HG03103 (cell line): ENCODE results near the gene ALG1.
"Not testable (repeated sequence)": the region's sequence is repeated elsewhere in the genome, so short reads cannot be mapped to it uniquely, and the experiment has no call there.

Experiments
- ATAC-seq: cut with Tn5 transposase; IDR thresholded peaks from one replicate; pipeline ENCODE4 v1.9.1; 2021; ENCODE audit warnings: low read depth; ENCODE audit not compliant: unreplicated experiment

The ALG1 gene

GRCh38 chr16:5044011-5044540 is 27.6 kb upstream of the ALG1 start:
- no peak for ATAC-seq

GRCh38 chr16:5044581-5044980 is 27.1 kb upstream of the ALG1 start:
- ATAC-seq, result not testable (repeated sequence)

DNA sequence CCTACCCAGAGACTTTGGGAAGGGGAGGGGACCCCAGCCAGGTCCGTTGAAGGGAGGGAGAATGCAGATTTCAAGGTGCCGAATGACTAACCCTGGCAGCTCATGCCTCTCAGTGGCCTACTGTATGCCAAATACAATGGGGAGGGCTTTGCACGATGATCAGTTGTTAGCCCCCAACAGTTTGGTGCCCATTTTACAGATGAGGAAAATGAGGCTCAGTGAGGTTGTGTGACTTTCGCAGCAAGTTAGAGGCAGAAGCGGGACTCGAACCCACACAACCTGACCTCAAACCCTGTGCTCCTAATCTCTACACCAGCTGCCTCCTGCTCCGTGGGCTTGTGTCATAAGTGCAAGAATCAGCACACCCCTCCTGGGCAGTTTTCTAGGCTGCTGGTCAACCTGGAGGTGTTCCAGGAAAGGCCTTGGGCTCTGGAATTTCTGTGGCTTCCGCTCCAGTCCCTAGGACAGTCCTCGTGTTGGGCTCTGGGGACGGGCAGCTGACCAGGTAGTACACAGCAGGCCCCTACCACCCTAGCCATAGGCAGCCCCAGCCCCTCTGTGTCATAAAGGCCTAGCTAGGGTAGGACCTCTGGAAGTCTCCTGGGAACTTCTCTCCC is 26.0 kb upstream of the ALG1 start:
- ATAC-seq, result no peak

GRCh38 chr16:5046914-5047313 is 24.7 kb upstream of the ALG1 start:
- ATAC-seq, result no peak

- ATAC-seq, result no peak
Measured at GRCh38 chr16:5054876-5055865, 16.5 kb upstream of the ALG1 start.

DNA sequence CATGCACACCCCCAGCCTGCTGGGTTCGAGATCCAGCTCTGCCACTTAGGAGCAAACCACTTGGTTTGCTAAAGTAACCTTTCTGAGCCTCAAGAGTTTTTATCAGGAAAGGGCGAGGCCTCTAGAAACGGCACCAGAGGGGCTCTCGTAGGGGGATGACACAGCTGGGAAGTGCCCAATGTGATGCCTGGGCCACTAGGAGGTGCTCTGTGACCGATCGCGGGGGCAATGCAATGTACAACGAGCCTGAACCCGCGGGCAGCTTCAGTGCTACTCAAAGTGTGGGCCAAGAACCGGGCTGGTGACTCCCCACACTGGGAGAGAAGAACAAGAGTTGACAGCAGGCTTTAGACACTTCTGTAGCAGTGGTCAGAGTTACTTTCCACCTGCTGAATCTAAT is 15.3 kb upstream of the ALG1 start:
- peak; percentile 63 for ATAC-seq

DNA sequence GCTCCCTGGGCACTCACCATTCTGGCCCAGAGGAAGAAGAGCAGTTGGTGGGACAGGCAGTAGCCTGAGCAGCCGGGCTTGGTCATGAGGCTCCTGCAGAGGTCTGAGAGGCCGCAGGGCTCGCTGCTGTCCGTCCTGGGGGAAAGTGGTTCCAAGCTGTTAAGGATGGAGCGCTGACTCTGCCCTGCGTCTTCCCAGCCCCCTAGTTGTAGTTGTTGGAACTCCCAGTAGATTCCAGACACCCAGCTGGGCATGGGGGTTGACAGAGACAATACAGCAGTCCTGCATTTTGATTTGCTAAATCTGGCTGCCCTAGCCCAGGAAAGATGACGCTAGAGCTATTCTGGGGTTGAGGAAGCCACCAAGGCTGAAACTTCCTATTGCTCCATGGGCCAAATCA is 13.2 kb upstream of the ALG1 start:
- ATAC-seq, result no peak

DNA sequence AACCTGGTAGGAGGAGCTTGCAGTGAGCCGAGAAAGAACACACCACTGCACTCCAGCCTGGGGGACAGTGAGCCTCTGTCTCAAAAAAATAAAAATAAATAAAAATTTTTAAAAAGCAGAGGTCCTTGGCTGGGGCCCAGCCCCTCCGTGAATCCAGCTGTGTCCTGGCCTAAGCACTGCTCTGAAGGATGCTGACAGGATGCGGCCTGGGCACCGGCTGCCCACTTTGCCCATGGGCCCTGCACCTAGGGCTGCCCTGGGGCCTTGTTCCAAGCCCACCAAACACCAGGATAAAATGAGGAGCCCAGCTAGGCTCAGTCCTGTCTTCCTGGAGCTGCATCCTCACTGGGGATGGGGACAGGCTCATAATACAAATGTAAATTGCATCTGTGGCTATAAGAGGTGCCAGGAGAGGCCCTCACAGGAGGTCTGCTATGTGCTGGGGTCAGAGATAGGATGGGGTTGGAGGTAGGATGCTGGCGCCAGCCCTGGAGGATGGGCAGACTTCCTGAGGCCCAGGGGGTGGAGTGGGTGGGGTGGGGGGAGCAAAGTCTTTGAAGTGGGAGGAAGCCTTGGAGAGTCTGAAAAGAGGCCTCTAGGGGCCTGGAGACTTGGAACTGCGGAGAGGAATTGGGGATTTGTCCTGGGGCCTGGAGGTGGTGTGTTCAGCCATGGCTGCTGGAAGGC is 12.1 kb upstream of the ALG1 start:
- no peak for ATAC-seq

GRCh38 chr16:5060073-5060641 is 11.5 kb upstream of the ALG1 start:
- ATAC-seq, result no peak

DNA sequence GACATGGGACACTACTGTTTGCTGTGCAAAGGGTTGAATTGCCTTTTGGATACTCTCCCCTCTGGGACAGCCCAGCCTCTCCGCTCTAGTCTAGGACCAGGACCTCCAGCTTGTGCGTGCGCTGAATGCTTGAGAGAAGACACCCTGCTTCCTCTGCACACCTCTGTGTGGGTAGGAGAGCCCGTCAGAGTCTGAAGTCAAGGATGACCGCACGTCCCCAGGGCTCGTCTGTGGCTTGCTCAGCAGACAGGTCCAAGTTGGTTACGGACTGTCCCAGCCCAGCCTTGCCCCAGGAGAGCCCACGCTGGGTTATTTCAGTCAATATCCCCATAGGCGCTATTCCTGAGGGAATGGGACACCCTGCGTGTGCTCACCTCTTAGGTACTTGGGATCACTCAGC is 9.6 kb upstream of the ALG1 start:
- ATAC-seq, result no peak

DNA sequence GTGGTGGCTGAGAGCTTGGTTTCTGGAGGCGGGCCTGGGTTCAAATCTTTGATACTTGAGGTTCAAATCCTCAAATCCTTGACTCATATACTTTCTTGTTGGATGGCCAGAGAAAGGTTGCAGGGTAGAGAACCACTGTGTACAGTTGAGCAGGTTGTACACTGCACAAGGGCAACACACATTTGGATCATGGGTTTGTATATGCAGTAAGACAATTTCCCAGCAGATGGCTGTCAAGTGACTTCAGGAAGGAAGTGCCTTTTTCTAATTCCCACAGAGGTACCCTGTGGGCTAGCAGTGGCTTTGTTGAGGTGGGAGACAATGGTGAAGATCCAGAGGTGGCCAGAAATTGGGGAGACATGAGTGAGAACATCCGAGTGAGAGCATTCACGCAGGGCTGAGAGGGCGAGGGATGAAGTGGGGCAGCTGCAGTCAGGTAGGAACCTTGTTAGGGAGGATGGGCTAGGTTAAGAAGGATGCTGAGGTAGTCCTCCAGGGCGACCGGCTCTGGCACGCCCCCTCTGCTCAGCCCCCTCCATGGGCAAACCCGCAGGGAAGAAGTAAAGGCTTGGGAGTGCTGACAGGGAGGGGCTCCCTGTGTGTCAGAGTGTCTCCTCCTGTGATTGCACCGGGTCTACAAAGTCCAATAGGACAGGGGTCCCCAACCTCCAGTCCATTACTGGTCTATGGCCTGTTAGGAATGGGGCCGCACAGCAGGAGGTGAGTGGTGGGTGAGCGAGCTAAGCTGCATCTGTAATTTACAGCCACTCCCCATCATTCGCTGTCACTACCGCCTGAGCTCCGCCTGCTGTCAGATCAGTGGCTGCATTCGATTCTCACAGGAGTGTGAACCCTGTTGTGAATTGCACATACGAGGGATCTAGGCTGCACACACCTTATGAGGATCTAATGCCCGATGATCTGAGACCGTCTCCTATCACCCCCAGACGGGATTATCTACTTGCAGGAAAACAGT is 8.6 kb upstream of the ALG1 start:
- no peak for ATAC-seq

DNA sequence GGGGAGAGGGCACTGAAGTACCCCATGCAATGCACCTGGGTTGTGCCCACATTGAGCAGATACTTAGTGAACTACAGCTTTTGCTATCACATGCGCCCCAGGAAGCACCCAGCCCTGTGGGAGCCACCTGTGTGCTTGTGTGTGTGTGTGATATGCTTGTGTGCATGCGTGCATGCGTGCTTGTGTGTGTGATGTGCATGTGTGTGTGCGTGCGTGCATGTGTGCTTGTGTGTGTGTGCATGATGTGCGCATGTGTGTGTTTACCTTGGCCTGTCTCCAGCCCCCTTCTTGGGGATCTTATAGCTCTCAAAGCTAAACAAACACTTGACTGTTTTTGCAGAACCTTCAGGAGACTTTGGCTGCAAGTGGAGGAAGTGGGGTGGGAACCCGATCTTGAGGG is 6.7 kb upstream of the ALG1 start:
- no peak for ATAC-seq

DNA sequence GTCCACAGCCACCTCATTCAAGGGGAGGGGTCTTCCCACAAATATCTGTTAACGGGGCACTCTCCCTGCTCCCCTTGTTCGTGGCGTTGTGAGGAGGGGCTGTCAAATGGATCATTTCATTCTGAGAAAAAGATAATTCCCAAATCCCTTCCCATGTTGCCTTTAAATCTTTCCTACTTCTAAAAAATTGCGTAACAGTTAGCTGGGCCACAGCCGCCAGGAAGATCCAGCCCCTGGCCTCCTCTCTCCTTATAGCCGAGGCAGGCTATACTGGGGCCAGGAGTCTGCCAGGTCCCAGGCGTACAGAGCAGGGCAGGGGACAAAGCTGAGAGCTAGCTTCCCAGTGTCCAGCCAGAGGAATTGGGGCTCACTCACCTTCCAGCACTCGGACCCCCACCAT is 6.3 kb upstream of the ALG1 start:
- ATAC-seq, result no peak

GRCh38 chr16:5065813-5066212 is 5.8 kb upstream of the ALG1 start, which contains the start of gene C16orf89:
Gene C16orf89, minus strand, starts transcription at chr16:5065956. Its CDS starts 48 bp downstream, at chr16:5065908.
- no peak for ATAC-seq

DNA sequence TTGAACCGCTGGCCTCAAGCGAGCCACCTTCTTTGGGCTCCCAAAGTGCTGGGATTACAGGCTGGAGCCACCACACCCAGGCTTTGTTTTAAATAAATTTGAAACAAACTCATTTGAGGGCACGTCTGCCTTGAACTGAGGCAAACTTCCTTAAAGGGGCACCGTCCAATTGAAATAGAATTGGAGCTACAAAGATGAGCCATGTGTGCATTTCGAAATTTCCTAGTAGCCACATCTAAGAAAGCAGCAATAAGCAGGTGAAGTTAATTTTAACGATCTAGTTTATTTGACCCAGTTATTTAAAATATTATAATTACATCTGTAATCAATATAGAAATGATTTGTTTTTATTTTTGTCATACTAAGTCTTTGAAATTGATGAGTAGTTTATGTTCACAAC is 5.1 kb upstream of the ALG1 start:
- no peak for ATAC-seq

DNA sequence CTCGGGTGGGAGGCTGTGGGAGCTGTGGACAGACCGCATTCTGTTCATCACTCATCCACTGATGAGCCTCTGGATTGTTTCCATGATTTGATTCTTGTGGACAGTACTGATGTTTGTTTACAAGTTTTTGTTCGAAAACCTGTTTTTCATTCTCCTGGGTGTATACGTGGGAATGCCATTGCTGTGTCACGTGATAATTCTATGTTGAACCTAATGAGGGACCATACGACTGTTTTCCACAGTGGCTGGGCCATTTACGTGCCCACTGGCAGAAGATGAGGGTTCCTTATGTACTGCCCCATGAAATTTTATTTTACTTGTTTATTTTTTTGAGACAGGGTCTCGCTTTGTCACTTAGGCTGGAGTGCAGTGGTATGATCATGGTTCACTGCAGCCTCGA is 2.6 kb upstream of the ALG1 start:
- ATAC-seq, result no peak

- no peak for ATAC-seq
Measured at GRCh38 chr16:5069854-5070253, 1.8 kb upstream of the ALG1 start.

DNA sequence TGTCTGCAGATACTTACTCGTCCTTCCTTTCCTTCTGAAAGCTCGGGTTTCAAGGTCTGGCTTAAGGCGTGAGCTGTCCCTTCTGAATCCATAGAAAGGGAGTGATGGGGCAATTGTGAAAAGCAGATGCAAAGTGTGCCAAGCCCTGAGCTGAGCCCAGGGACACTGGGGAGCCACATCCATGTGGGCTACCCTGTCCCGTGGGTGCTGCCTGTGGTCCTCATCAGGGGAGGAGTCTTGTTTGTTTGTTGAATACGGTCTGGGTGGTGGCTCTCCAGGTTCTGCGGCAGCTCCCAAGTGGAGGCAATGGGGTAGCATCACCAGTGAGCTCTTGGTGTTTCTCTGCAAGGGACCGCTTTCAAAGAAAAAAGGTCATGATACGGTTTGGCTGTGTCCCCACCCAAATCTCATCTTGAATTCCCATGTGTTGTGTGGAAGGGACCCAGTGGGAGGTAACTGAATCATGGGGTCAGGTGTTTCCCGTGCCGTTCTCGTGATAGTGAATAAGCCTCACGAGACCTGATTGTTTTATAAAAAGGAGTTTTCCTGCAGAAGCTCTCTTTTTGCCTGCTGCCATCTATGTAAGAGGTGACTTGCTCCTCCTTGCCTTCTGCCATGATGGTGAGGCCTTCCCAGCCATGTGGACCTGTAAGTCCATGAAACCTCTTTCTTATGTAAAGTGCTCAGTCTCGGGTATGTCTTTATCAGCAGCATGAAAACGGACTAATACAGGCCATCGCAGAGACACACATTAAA is 1.0 kb upstream of the ALG1 start:
- no peak for ATAC-seq

DNA sequence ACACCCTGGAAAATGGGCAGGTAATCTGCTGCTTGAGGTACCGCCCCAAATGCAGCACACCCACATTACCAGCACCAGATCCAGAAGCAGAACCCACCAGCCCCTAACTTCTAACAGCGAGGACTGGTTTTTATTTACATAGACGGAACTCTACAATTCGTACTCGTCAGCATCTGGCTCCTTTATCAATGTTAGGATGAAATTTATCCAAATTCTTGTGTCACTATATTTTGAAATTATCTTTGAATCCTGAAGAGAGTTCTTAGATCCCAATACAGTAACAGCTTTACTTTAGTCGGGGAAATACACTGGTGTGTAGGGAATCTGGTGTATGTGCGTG is 332 bp upstream of the ALG1 start:
- no peak for ATAC-seq
